GM18861 (cell line): Measurements from ENCODE around the gene CDHR3.
A peak's percentile ranks its signal among the peaks of the same experiment; 100 is the strongest.

Experiments
- ATAC-seq: cut with Tn5 transposase; IDR thresholded peaks from one replicate; pipeline ENCODE4 v1.9.1; 2021; ENCODE audit not compliant: unreplicated experiment

The CDHR3 gene

GRCh38 chr7:106047818-106048705 is 85.0 kb downstream of the CDHR3 start:
- no peak for ATAC-seq

GRCh38 chr7:106048706-106049020 is 85.6 kb downstream of the CDHR3 start:
- no peak for ATAC-seq

- no peak for ATAC-seq
Measured at GRCh38 chr7:106049139-106049752, 86.2 kb downstream of the CDHR3 start.

GRCh38 chr7:106050002-106050745 is 87.1 kb downstream of the CDHR3 start:
- ATAC-seq = no peak

- no peak for ATAC-seq
Measured at GRCh38 chr7:106050746-106051117, 87.7 kb downstream of the CDHR3 start.

- no peak for ATAC-seq
Measured at GRCh38 chr7:106052681-106053080, 89.6 kb downstream of the CDHR3 start.

- no peak for ATAC-seq
Measured at GRCh38 chr7:106053109-106053508, 90.0 kb downstream of the CDHR3 start.

GRCh38 chr7:106054156-106054910 is 91.3 kb downstream of the CDHR3 start:
- no peak for ATAC-seq

GRCh38 chr7:106054971-106055532 is 92.0 kb downstream of the CDHR3 start:
- no peak for ATAC-seq

GRCh38 chr7:106056513-106057203 is 93.6 kb downstream of the CDHR3 start:
- no peak for ATAC-seq

- ATAC-seq = no peak
Measured at GRCh38 chr7:106057204-106057961, 94.3 kb downstream of the CDHR3 start.

- ATAC-seq = peak; percentile 56
Measured at GRCh38 chr7:106057962-106058927, 95.2 kb downstream of the CDHR3 start.

GRCh38 chr7:106058928-106059324 is 95.9 kb downstream of the CDHR3 start:
- no peak for ATAC-seq

- ATAC-seq = no peak
Measured at GRCh38 chr7:106059556-106059955, 96.5 kb downstream of the CDHR3 start.

- no peak for ATAC-seq
Measured at GRCh38 chr7:106060394-106060920, 97.4 kb downstream of the CDHR3 start.

- no peak for ATAC-seq
Measured at GRCh38 chr7:106061301-106061979, 98.4 kb downstream of the CDHR3 start.

- ATAC-seq = no peak
Measured at GRCh38 chr7:106062006-106062405, 98.9 kb downstream of the CDHR3 start.

- no peak for ATAC-seq
Measured at GRCh38 chr7:106062521-106062931, 99.5 kb downstream of the CDHR3 start.
